H9 (cell line): Measurements from ENCODE around the gene PAM. TPM values are rescaled to one million over a fixed set of nuclear protein-coding genes. Genes with fewer than 3 reads are reported as not detected.

ENCODE experiments used
- DNase-seq: peaks from one replicate; pipeline ENCODE4 v3.0.0-alpha.2; 2017
- H2AFZ ChIP-seq: one replicate; pipeline ENCODE4 v1.6.1; 2013; ENCODE audit warnings: mild to moderate bottlenecking, low read length, control low read depth, moderate library complexity
- H2AK5ac ChIP-seq: 2 replicates; pipeline ENCODE4 v1.6.1; 2013; ENCODE audit warnings: low read length, control low read depth, mixed read lengths; ENCODE audit not compliant: insufficient read length
- H2BK120ac ChIP-seq: one replicate; pipeline ENCODE4 v1.6.1; 2013; ENCODE audit warnings: low read depth, mild to moderate bottlenecking, low read length, control low read depth, inconsistent platforms; ENCODE audit not compliant: poor library complexity, severe bottlenecking
- H2BK12ac ChIP-seq: 2 replicates; pipeline ENCODE4 v1.6.1; 2013; ENCODE audit warnings: low read length, control low read depth, mixed read lengths, low read depth; ENCODE audit not compliant: insufficient read length
- H2BK15ac ChIP-seq: 2 replicates; pipeline ENCODE4 v1.6.1; 2013; ENCODE audit warnings: low read depth, low read length, control low read depth
- H2BK20ac ChIP-seq: one replicate; pipeline ENCODE4 v1.6.1; 2013; ENCODE audit warnings: low read depth, mild to moderate bottlenecking, low read length, control low read depth, inconsistent platforms; ENCODE audit not compliant: poor library complexity, severe bottlenecking
- H2BK5ac ChIP-seq: 2 replicates; pipeline ENCODE4 v1.6.1; 2013; ENCODE audit warnings: low read length, control low read depth, mixed read lengths; ENCODE audit not compliant: insufficient read length
- H3K14ac ChIP-seq: 2 replicates; pipeline ENCODE4 v1.6.1; 2013; ENCODE audit warnings: low read length, control low read depth; ENCODE audit not compliant: insufficient read depth
- H3K18ac ChIP-seq: 2 replicates; pipeline ENCODE4 v1.6.1; 2013; ENCODE audit warnings: low read depth, mild to moderate bottlenecking, mixed read lengths, low read length, control low read depth; ENCODE audit not compliant: insufficient read length
- H3K23ac ChIP-seq: 2 replicates; pipeline ENCODE4 v1.6.1; 2013; ENCODE audit warnings: low read length, control low read depth, mixed read lengths, low read depth; ENCODE audit not compliant: insufficient read length
- H3K23me2 ChIP-seq: 2 replicates; pipeline ENCODE4 v1.6.1; 2013; ENCODE audit warnings: low read depth, mild to moderate bottlenecking, mixed read lengths, low read length, control low read depth; ENCODE audit not compliant: insufficient read length, poor library complexity, severe bottlenecking
- H3K27ac ChIP-seq: 2 replicates; pipeline ENCODE4 v1.5.1; 2013; ENCODE audit warnings: low read length, control low read depth, mixed read lengths, low read depth; ENCODE audit not compliant: insufficient read length
- H3K27me3 ChIP-seq: 2 replicates; pipeline ENCODE4 v1.6.1; 2013; ENCODE audit warnings: low read length, control low read depth, inconsistent platforms; ENCODE audit not compliant: insufficient read depth
- H3K4ac ChIP-seq: 2 replicates; pipeline ENCODE4 v1.6.1; 2013; ENCODE audit warnings: low read depth, mild to moderate bottlenecking, control low read depth, inconsistent platforms, low read length, moderate library complexity
- H3K4me1 ChIP-seq: 2 replicates; pipeline ENCODE4 v1.6.1; 2013; ENCODE audit warnings: low read length, control low read depth, inconsistent platforms; ENCODE audit not compliant: insufficient read depth
- H3K4me2 ChIP-seq: 2 replicates; pipeline ENCODE4 v1.6.1; 2013; ENCODE audit warnings: low read length, control low read depth, mixed read lengths; ENCODE audit not compliant: insufficient read length, insufficient read depth
- H3K56ac ChIP-seq: 2 replicates; pipeline ENCODE4 v1.6.1; 2013; ENCODE audit warnings: low read depth, mild to moderate bottlenecking, mixed read lengths, low read length, control low read depth; ENCODE audit not compliant: insufficient read length
- H3K79me1 ChIP-seq: 2 replicates; pipeline ENCODE4 v1.6.1; 2013; ENCODE audit warnings: low read depth, mild to moderate bottlenecking, moderate library complexity, low read length, control low read depth, inconsistent platforms; ENCODE audit not compliant: insufficient read depth, poor library complexity, severe bottlenecking
- H3K79me2 ChIP-seq: 2 replicates; pipeline ENCODE4 v1.6.1; 2013; ENCODE audit warnings: low read length, control low read depth, inconsistent platforms; ENCODE audit not compliant: insufficient read depth
- H3K9ac ChIP-seq: 2 replicates; pipeline ENCODE4 v1.6.1; 2013; ENCODE audit warnings: low read length, control low read depth, mixed read lengths; ENCODE audit not compliant: insufficient read length; ENCODE audit errors: extremely low read depth
- H3K9me3 ChIP-seq: one replicate; pipeline ENCODE4 v1.6.1; 2013; ENCODE audit warnings: low read depth, low read length, inconsistent platforms; ENCODE audit not compliant: control insufficient read depth
- H3T11ph ChIP-seq: one replicate; pipeline ENCODE4 v1.6.1; 2013; ENCODE audit warnings: mild to moderate bottlenecking, low read length, control low read depth, inconsistent platforms
- H4K20me1 ChIP-seq: one replicate; pipeline ENCODE4 v1.6.1; 2013; ENCODE audit not compliant: control insufficient read depth, insufficient read length, insufficient read depth
- H4K5ac ChIP-seq: 2 replicates; pipeline ENCODE4 v1.6.1; 2013; ENCODE audit warnings: low read depth, mild to moderate bottlenecking, mixed read lengths, low read length, control low read depth; ENCODE audit not compliant: insufficient read length
- H4K8ac ChIP-seq: replicated peaks from 2 replicates; pipeline ENCODE4 v1.6.1; 2013; ENCODE audit warnings: low read length, control low read depth, mixed read lengths, low read depth; ENCODE audit not compliant: insufficient read length
- H4K91ac ChIP-seq: 2 replicates; pipeline ENCODE4 v1.6.1; 2013; ENCODE audit warnings: low read depth, mild to moderate bottlenecking, moderate library complexity, mixed read lengths, low read length, control low read depth; ENCODE audit not compliant: insufficient read length
- H3K27ac Mint-ChIP-seq, 3 experiments: 2 replicates in 2 of 3; 3 replicates in 1 of 3; pipeline ENCODE4 v1.8.0; 2020 to 2021; ENCODE audit warnings: mixed read lengths in 3 of 3, mild to moderate bottlenecking in 1 of 3, moderate library complexity in 1 of 3
- H3K27me3 Mint-ChIP-seq: 2 replicates; pipeline ENCODE4 v1.8.0; 2021; ENCODE audit warnings: low read depth, mild to moderate bottlenecking, moderate library complexity, mixed read lengths
- H3K36me3 Mint-ChIP-seq, 3 experiments: 2 replicates in 2 of 3; 3 replicates in 1 of 3; pipeline ENCODE4 v1.8.0; 2020 to 2021; ENCODE audit warnings: low read depth in 3 of 3, mixed read lengths in 3 of 3; ENCODE audit not compliant: insufficient read depth in 1 of 3
- H3K4me1 Mint-ChIP-seq, 2 experiments: 2 replicates each; pipeline ENCODE4 v1.8.0; 2020; ENCODE audit warnings: mixed read lengths in 2 of 2
- H3K4me3 Mint-ChIP-seq, 2 experiments: 2 replicates in 1 of 2; 3 replicates in 1 of 2; pipeline ENCODE4 v1.8.0; 2020 to 2021; ENCODE audit warnings: mild to moderate bottlenecking in 2 of 2, mixed read lengths in 2 of 2, moderate library complexity in 1 of 2
- H3K9me3 Mint-ChIP-seq, 2 experiments: 2 replicates in 1 of 2; 3 replicates in 1 of 2; pipeline ENCODE4 v1.8.0; 2020; ENCODE audit warnings: mild to moderate bottlenecking in 2 of 2, mixed read lengths in 2 of 2, moderate library complexity in 1 of 2
- CTCF ChIP-seq: fragments of 200-600 bp; sonication (generic); conservative IDR thresholded peaks from 3 replicates; pipeline ENCODE4 v1.8.0; 2021; ENCODE audit warnings: antibody characterized with exemption, mild to moderate bottlenecking
- WGBS: extraction: QIAGEN DNeasy Blood & Tissue Kit; methylation state at CpG from one replicate; pipeline ENCODE4 v1.1.7; 2013; ENCODE audit warnings: missing lambda C conversion rate, low lambda C conversion rate, mixed read lengths; ENCODE audit not compliant: insufficient read length; ENCODE audit errors: extremely low coverage; 5-methylcytosine and 5-hydroxymethylcytosine counted together
- total RNA-seq: library from RNA; stranded (reverse); gene quantifications from 2 replicates; pipeline ENCODE4 v1.2.1, GENCODE V29; 2021

Gene PAM
- total RNA-seq, 1 experiment from 2014 or later, result 31.5 TPM

GRCh38 chr5:102749416-102750030 is 5.6 kb upstream of the PAM start:
- Histone ChIP-seq H4K91ac (no peak overlapping the region), H2AK5ac (no peak overlapping the region), H3K79me1 (no peaks in the 10 kb centered on the region), H3K56ac (no peak overlapping the region), H2AFZ (no peak overlapping the region), H3T11ph (no peak overlapping the region), H3K27me3 (no peaks in the 10 kb centered on the region; the same call in 1 of the 2 replicates), H3K9ac (no peak overlapping the region), H3K9me3 (no peaks in the 10 kb centered on the region), H3K23me2 (peaks cover 9% of the 10 kb centered on the region), H2BK5ac (no peak overlapping the region), H2BK12ac (no peak overlapping the region), H2BK120ac (no peak overlapping the region), H3K14ac (no peak overlapping the region), H3K27ac (no peak overlapping the region), H3K4me2 (peak overlapping the region; percentile 28), H3K18ac (no peak overlapping the region), H4K20me1 (no peaks in the 10 kb centered on the region), H3K4me1 (peaks cover 8% of the 10 kb centered on the region; the same call in 1 of the 2 replicates), H4K8ac (no peak overlapping the region), H3K4ac (no peak overlapping the region), H2BK15ac (no peak overlapping the region), H2BK20ac (no peak overlapping the region), H4K5ac (no peak overlapping the region), H3K79me2 (no peaks in the 10 kb centered on the region), H3K23ac (no peak overlapping the region)
- Mint-ChIP-seq H3K4me1 (peaks cover 33 to 40% of the 10 kb centered on the region in 2 experiments), H3K4me3 (peak overlapping the region in 1 of 2 experiments; percentile 28; a peak in 2 of 5 replicates), H3K36me3 (peaks cover 2 to 13% (median 5%) of the 10 kb centered on the region in 3 experiments; a peak in 3 of 7 replicates), H3K27ac (peak overlapping the region in 1 of 3 experiments; percentile 65; a peak in 4 of 7 replicates), H3K27me3 (peaks cover 23% of the 10 kb centered on the region), H3K9me3 (no peaks in the 10 kb centered on the region; a peak in 3 of 5 replicates)
- no CpG with 5 or more reads among the region's 5 CpGs for WGBS
- no peak for DNase-seq
- TF ChIP-seq CTCF, result no peak
